ENCODE results near the gene TSPAN9.

DNA sequence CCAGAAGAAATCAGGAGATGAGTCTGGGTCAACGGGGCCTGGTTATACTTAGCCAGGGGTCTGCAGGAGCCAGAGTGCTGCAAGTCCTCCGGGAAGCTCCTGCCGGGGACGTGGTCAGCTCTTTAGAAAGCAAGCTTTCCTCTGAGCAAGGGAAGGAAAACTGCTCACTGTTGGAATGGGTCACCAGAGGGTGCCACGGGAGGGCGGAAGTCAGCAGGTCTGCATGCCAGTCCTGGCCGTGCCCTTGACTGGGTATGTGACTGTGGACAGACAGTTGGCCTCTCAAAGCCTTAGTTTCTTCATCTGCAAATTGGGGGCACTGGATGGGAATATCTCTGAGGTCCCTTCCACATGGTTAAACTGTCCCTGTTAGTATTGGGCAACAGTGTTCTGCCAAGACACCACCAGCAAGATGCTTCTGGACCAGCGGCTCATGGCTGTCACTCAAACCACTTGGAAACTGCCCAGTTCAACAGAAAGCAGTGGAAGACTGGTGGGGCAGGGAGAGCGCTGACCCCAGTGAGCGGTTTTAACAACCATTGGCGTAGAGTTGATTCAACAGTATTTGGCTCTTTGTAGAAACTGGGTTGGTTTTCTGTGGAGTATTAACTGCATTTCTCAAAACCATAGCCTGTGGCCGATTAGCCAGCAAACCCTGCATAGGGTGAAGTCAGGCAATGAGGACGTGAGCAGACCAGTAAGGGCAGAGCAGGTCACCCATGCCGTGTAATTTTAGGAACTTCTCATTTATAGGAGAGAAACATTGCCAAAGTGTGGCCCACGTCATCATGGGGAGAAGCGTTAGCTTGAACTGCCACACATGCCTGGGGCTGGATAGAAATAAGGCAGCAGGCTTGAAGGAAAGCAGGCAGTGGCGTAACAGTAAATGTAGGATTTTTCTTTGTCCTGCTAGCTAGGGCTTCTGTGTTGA is 249.9 kb downstream of the TSPAN9 start:
- TF ChIP-seq, protein P1, sequence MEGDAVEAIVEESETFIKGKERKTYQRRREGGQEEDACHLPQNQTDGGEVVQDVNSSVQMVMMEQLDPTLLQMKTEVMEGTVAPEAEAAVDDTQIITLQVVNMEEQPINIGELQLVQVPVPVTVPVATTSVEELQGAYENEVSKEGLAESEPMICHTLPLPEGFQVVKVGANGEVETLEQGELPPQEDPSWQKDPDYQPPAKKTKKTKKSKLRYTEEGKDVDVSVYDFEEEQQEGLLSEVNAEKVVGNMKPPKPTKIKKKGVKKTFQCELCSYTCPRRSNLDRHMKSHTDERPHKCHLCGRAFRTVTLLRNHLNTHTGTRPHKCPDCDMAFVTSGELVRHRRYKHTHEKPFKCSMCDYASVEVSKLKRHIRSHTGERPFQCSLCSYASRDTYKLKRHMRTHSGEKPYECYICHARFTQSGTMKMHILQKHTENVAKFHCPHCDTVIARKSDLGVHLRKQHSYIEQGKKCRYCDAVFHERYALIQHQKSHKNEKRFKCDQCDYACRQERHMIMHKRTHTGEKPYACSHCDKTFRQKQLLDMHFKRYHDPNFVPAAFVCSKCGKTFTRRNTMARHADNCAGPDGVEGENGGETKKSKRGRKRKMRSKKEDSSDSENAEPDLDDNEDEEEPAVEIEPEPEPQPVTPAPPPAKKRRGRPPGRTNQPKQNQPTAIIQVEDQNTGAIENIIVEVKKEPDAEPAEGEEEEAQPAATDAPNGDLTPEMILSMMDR (IDR thresholded peaks at IDR 0.05) = no peak
- no peak for TF ChIP-seq EP300 (IDR thresholded peaks at IDR 0.05)
